ENCODE measurements around the gene PPARD.

The PPARD gene

GRCh38 chr6:35445691-35446090 lies 103.3 kb downstream of the PPARD start:
- no peak for DNase-seq

- no peak for DNase-seq
These were observed 105.8 kb downstream of the PPARD start for GRCh38 chr6:35448191-35448590.

GRCh38 chr6:35449287-35449881 lies 107.0 kb downstream of the PPARD start:
- DNase-seq, result peak; percentile 15 to 65

- DNase-seq, result no peak
These were observed 109.2 kb downstream of the PPARD start for GRCh38 chr6:35451354-35452182.

- DNase-seq, result peak; percentile 50 to 62
These were observed 110.1 kb downstream of the PPARD start, which contains the start of gene FANCE for GRCh38 chr6:35452183-35453090. FANCE (plus strand) TSS chr6:35452338; CDS start chr6:35452546, 208 bp downstream.

- no peak for DNase-seq
These were observed 110.9 kb downstream of the PPARD start for GRCh38 chr6:35453236-35453635.

- DNase-seq, result no peak
These were observed 112.2 kb downstream of the PPARD start for GRCh38 chr6:35454391-35455110.

GRCh38 chr6:35457907-35458306 lies 115.5 kb downstream of the PPARD start:
- no peak for DNase-seq

GRCh38 chr6:35461270-35461669 lies 118.9 kb downstream of the PPARD start:
- DNase-seq, result no peak

GRCh38 chr6:35463292-35463691 lies 120.9 kb downstream of the PPARD start:
- DNase-seq, result no peak

- no peak for DNase-seq
These were observed 123.3 kb downstream of the PPARD start for GRCh38 chr6:35465646-35466045.

GRCh38 chr6:35468181-35468979 lies 126.0 kb downstream of the PPARD start, which contains the start of gene RPL10A:
RPL10A (plus strand) TSS chr6:35468401; CDS start chr6:35468435, 34 bp downstream.
- peak; percentile 49 to 87 for DNase-seq

- DNase-seq, result no peak
These were observed 126.8 kb downstream of the PPARD start for GRCh38 chr6:35468980-35469750.

GRCh38 chr6:35469751-35470662 lies 127.6 kb downstream of the PPARD start:
- no peak for DNase-seq

GRCh38 chr6:35470663-35471120 lies 128.3 kb downstream of the PPARD start:
- DNase-seq, result no peak

- no peak for DNase-seq
These were observed 129.5 kb downstream of the PPARD start for GRCh38 chr6:35471836-35472345.

GRCh38 chr6:35473075-35473849 lies 130.9 kb downstream of the PPARD start:
- DNase-seq, result no peak

- no peak for DNase-seq
These were observed 131.4 kb downstream of the PPARD start for GRCh38 chr6:35473850-35474130.
